ENCODE measurements around the gene DMD.

- TF ChIP-seq CTCF (IDR thresholded peaks at IDR 0.05; ENCODE audit: poor library complexity, severe bottlenecking) (no peak), EZH2 (IDR thresholded peaks at IDR 0.05; ENCODE audit: borderline replicate concordance, insufficient read depth, low read length, poor library complexity, severe bottlenecking) (no peak)
These were observed 1878.1 kb downstream of the DMD start for GRCh38 chrX:31333165-31333831.
